Ovary (tissue), 9 donors: ENCODE results near the gene NFILZ. TPM values are rescaled to one million over a fixed set of nuclear protein-coding genes. Genes with fewer than 3 reads are reported as not detected.

Source experiments
- DNase-seq, 5 donors: peaks; one replicate each; pipeline ENCODE4 v3.0.0-alpha.2; 2019 to 2020
- H3K27ac ChIP-seq, 2 donors: fragments of 200-600 bp; one replicate each; pipeline versions ENCODE4 v1.5.1 to v1.8.0; 2019 to 2022
- H3K27me3 ChIP-seq: fragments of 200-600 bp; one replicate; pipeline ENCODE4 v1.8.0; 2022
- H3K36me3 ChIP-seq: fragments of 200-600 bp; sonication (generic); one replicate; pipeline ENCODE4 v1.5.1; 2019
- H3K4me1 ChIP-seq: one replicate; pipeline ENCODE4 v1.8.1; 2013; ENCODE audit warnings: mild to moderate bottlenecking, moderate library complexity; ENCODE audit not compliant: insufficient read depth
- H3K4me3 ChIP-seq: fragments of 200-600 bp; sonication (generic); one replicate; pipeline ENCODE4 v1.5.1; 2017
- H3K9me3 ChIP-seq, 2 donors: fragments of 200-600 bp in 1 of 2; sonication (generic) in 1 of 2; one replicate each; pipeline versions ENCODE4 v1.5.1 to v1.8.1; 2013 to 2019; ENCODE audit warnings: mild to moderate bottlenecking in 1 of 2, moderate library complexity in 1 of 2
- CTCF ChIP-seq, 3 donors: fragments of 450-650 bp in 2 of 3; fragments of 200-600 bp in 1 of 3; IDR thresholded peaks; one replicate each; pipeline versions ENCODE4 v1.5.1 to v1.8.0; 2016 to 2022; ENCODE audit warnings: antibody characterized with exemption in 3 of 3, mild to moderate bottlenecking in 1 of 3
- EP300 ChIP-seq: sonication (generic); formaldehyde crosslinking; IDR thresholded peaks from one replicate; pipeline ENCODE4 v1.6.1; 2017; ENCODE audit warnings: antibody characterized with exemption
- POLR2A ChIP-seq: fragments of 450-650 bp; IDR thresholded peaks from one replicate; pipeline ENCODE4 v1.6.1; 2017; ENCODE audit warnings: antibody characterized with exemption, mild to moderate bottlenecking, moderate library complexity
- WGBS, 3 donors: extraction: QIAGEN DNeasy Blood & Tissue Kit in 1 of 3; methylation state at CpG; one replicate each; pipeline versions ENCODE4 v1.1.5 to v1.1.7; 2013 to 2017; 5-methylcytosine and 5-hydroxymethylcytosine counted together
- intact Hi-C, 4 donors: fragments of 100-400 bp; cut with DNase I; formaldehyde crosslinking; loops; one replicate each; pipeline versions ENCODE4 v1.11.0 to v1.15.1; 2022 to 2023
- polyA plus RNA-seq, 2 donors: library from polyadenylated mRNA; stranded (reverse); fragments of 200-250 nt in 1 of 2; fragments of 350-450 nt in 1 of 2; fragmentation: Illumina TruSeq in 1 of 2; extraction: RNeasy Lipid Tissue Mini Kit (QIAGEN cat#74804) in 1 of 2; gene quantifications; one replicate each; pipeline ENCODE4 v1.2.3, GENCODE V29; 2013 to 2014
- total RNA-seq, 7 donors: library from RNA; depleted of rRNA in 2 of 7; stranded (reverse); fragments of >200 nt in 2 of 7; fragmentation: NEBNext Ultra II Directional in 3 of 7; extraction: Animal tissue kit (Norgen Biotek cat#: 25700) in 3 of 7; gene quantifications; one replicate each; pipeline versions ENCODE4 v1.1.0 to v1.2.4, GENCODE V29; 2016 to 2023
- donor health status: DM: no; HTN: no; CAD: no; lungs with moderate emphysema.
- donor health status: DM: no; HTN: no; CAD: no.
- donor health status: Bipolar disorder and iron deficiency.
- donor health status: DM: yes; HTN: yes; CAD: no.
- donor health status: DM: no; HTN: no; CAD: no.
- donor health status: DM: yes; HTN: yes; CAD: no.

The NFILZ gene
- total and polyA plus RNA-seq, 9 donors, result not detected

GRCh38 chr19:8638078-8638619, 7.7 kb downstream of the NFILZ start:
- DNase-seq, result no peak
- no peak overlapping the region for H3K27ac ChIP-seq
- TF ChIP-seq CTCF (IDR thresholded peaks at IDR 0.05), result no peak
- no peak for TF ChIP-seq POLR2A
- no peak for TF ChIP-seq EP300
- no peak overlapping the region for H3K4me3 ChIP-seq
- no peaks in the 10 kb centered on the region for H3K27me3 ChIP-seq
- H3K4me1 ChIP-seq, result no peaks in the 10 kb centered on the region
- 26 to 37% (median 30%) methylated on average over 21 of the region's 21 CpGs for WGBS, 3 donors
- H3K9me3 ChIP-seq, result no peaks in the 10 kb centered on the region
- intact Hi-C loops, result no loop called here
- H3K36me3 ChIP-seq, result no peaks in the 10 kb centered on the region

- Histone ChIP-seq H3K27me3 (no peaks in the 10 kb centered on the region), H3K4me1 (no peaks in the 10 kb centered on the region), H3K4me3 (no peak overlapping the region), H3K36me3 (no peaks in the 10 kb centered on the region), H3K27ac (no peak overlapping the region), H3K9me3 (no peaks in the 10 kb centered on the region)
- TF ChIP-seq EP300, result no peak
- TF ChIP-seq CTCF (IDR thresholded peaks at IDR 0.05), result no peak
- no peak for TF ChIP-seq POLR2A
- intact Hi-C loops, result no loop called here
- WGBS, 3 donors, result 21 to 33% (median 29%) methylated on average over 8 of the region's 8 CpGs
- no peak for DNase-seq
Observed at GRCh38 chr19:8639821-8640401, 9.5 kb downstream of the NFILZ start.

- H3K4me1 ChIP-seq, result no peaks in the 10 kb centered on the region
- 71 to 75% (median 71%) methylated on average over 12 of the region's 12 CpGs for WGBS, 3 donors
- no peaks in the 10 kb centered on the region for H3K36me3 ChIP-seq
- no peaks in the 10 kb centered on the region for H3K27me3 ChIP-seq
- no peak for DNase-seq
- no peak for TF ChIP-seq EP300
- TF ChIP-seq POLR2A, result no peak
- TF ChIP-seq CTCF (IDR thresholded peaks at IDR 0.05), result no peak
- no peak overlapping the region for H3K27ac ChIP-seq
- no peak overlapping the region for H3K4me3 ChIP-seq
- no peaks in the 10 kb centered on the region for H3K9me3 ChIP-seq
- intact Hi-C loops, result no loop called here
Observed at GRCh38 chr19:8640402-8641004, 10.1 kb downstream of the NFILZ start.

- Histone ChIP-seq H3K27ac (no peak overlapping the region), H3K4me3 (no peak overlapping the region), H3K4me1 (no peaks in the 10 kb centered on the region), H3K27me3 (no peaks in the 10 kb centered on the region), H3K9me3 (no peaks in the 10 kb centered on the region), H3K36me3 (no peaks in the 10 kb centered on the region)
- TF ChIP-seq EP300 (no peak), CTCF (IDR thresholded peaks at IDR 0.05) (no peak), POLR2A (no peak)
- WGBS, 3 donors, result 62 to 86% (median 73%) methylated on average over 2 of the region's 2 CpGs
- intact Hi-C loops, result no loop called here
- no peak for DNase-seq
Observed at GRCh38 chr19:8641221-8641907, 10.9 kb downstream of the NFILZ start.
